Measurements from ENCODE around the gene HCAR2.
"Not testable (repeated sequence)": the region's sequence is repeated elsewhere in the genome, so short reads cannot be mapped to it uniquely, and the experiment has no call there.

The HCAR2 gene

DNA sequence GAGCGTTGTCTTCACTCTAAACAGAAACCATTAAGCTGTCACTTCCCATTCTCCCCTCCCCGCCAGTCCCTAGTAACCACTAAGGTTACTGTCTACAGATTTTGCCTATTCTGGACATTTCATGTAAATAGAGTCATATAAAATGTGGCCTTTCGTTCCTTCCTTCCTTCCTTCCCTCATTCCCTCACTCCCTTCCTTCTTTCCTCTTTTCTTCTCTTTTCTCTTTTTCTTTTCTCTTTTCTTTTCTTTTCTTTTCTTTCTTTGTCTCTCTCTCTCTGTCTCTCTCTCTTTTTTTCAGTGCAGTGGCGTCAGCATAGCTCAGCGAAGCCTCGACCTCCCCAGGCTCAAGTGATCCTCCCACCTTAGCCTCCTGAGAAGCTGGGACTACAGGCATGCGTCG, 37.8 kb downstream of the HCAR2 start:
- H3K4me3 ChIP-seq (replicated peaks in 1 of 2; ENCODE audit: low read depth in 2 of 2, low read length in 2 of 2), result no peak overlapping the region
- DNase-seq (ENCODE audit: low read depth in 2 of 2), result no peak
- TF ChIP-seq, protein P1, sequence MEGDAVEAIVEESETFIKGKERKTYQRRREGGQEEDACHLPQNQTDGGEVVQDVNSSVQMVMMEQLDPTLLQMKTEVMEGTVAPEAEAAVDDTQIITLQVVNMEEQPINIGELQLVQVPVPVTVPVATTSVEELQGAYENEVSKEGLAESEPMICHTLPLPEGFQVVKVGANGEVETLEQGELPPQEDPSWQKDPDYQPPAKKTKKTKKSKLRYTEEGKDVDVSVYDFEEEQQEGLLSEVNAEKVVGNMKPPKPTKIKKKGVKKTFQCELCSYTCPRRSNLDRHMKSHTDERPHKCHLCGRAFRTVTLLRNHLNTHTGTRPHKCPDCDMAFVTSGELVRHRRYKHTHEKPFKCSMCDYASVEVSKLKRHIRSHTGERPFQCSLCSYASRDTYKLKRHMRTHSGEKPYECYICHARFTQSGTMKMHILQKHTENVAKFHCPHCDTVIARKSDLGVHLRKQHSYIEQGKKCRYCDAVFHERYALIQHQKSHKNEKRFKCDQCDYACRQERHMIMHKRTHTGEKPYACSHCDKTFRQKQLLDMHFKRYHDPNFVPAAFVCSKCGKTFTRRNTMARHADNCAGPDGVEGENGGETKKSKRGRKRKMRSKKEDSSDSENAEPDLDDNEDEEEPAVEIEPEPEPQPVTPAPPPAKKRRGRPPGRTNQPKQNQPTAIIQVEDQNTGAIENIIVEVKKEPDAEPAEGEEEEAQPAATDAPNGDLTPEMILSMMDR (IDR thresholded peaks at IDR 0.05; ENCODE audit: low read depth, low read length), result no peak

DNA sequence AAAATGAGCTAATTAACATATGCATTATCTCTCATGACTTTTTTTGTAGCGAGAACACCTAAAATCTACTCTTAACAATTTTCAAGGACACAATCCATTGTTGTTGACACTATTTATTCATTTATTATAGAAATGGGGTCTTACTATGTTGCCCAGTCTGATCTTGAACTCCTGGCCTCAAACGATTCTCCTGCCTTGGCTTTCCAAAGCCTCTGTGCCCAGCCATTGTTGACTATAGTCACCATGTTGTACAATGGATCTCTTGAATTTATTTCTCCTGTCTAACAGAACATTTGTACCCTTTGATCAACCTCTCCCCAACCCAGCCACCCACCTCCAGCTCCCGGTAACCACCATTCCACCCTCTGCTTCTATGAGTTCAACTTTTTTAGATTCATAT, 41.2 kb downstream of the HCAR2 start:
- DNase-seq (ENCODE audit: low read depth in 2 of 2), result no peak
- H3K4me3 ChIP-seq (replicated peaks in 1 of 2; ENCODE audit: low read depth in 2 of 2, low read length in 2 of 2), result no peak overlapping the region
- TF ChIP-seq, protein P1 (IDR thresholded peaks at IDR 0.05; ENCODE audit: low read depth, low read length), result no peak

DNA sequence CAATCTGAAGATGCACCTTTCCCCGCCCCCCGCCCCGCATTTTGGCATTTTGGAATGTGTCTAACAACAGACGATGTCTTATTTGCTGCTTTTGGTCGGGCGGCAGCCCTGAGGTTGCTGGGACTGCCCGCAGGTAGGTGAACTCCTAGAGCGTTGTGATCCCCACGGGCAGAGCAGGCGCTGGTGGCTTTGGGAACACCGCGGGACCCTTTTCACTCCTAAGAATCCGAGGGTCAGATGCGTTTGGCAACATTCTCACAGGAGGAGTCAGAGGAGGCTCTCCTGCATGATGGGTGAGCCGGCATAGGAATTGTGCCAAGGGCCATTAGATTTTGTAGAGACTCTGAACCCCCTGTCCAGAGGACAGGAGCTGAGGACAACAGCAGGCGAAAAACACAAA, 41.9 kb downstream of the HCAR2 start:
- TF ChIP-seq, protein P1 (IDR thresholded peaks at IDR 0.05; ENCODE audit: low read depth, low read length), result no peak
- no peak for DNase-seq (ENCODE audit: low read depth in 2 of 2)
- no peak overlapping the region for H3K4me3 ChIP-seq (replicated peaks in 1 of 2; ENCODE audit: low read depth in 2 of 2, low read length in 2 of 2)

DNA sequence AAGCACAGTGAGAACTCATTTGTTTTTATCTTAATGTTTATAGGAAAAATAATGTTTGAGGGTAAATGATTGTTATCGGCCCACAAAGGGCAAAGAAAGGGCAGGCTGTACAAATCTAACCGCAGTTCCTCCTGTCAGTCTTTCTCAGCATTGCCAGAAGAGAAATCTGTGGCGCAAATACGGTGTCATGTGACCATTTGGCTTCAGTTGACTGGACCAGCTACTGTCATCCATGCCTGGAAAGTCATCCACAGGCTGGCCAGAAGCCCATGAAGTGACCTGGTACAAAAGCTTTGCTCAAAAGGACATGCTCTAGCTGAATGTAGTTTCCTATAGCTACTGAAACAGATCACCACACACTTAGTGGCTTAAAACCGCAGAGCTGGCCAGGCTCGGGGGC, 43.6 kb downstream of the HCAR2 start:
- peak in 1 of 2 donors; percentile 39 for DNase-seq (ENCODE audit: low read depth in 2 of 2)
- H3K4me3 ChIP-seq (replicated peaks in 1 of 2; ENCODE audit: low read depth in 2 of 2, low read length in 2 of 2), result no peak overlapping the region
- TF ChIP-seq, protein P1 (IDR thresholded peaks at IDR 0.05; ENCODE audit: low read depth, low read length), result no peak

DNA sequence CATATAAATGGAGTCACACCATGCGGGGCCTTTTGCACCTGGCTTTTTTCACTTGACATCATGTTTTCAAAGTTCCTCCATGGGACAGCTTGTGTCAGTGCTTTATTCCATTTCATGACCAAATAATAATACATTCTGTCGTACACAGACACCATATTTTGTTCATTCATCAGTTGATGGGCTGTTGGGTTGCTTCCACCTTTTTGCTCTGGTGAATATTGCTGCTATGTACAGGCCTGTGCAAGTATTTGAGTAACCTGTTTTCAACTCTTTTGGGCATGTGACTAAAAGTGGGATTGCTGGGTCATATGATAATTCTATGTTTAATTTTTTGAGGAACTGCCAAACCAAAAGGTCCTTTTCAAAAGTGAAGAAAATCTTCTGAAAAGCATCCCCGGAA, 46.9 kb downstream of the HCAR2 start:
- TF ChIP-seq, protein P1 (IDR thresholded peaks at IDR 0.05; ENCODE audit: low read depth, low read length), result no peak
- H3K4me3 ChIP-seq (replicated peaks in 1 of 2; ENCODE audit: low read depth in 2 of 2, low read length in 2 of 2), result no peak overlapping the region
- no peak for DNase-seq (ENCODE audit: low read depth in 2 of 2)

DNA sequence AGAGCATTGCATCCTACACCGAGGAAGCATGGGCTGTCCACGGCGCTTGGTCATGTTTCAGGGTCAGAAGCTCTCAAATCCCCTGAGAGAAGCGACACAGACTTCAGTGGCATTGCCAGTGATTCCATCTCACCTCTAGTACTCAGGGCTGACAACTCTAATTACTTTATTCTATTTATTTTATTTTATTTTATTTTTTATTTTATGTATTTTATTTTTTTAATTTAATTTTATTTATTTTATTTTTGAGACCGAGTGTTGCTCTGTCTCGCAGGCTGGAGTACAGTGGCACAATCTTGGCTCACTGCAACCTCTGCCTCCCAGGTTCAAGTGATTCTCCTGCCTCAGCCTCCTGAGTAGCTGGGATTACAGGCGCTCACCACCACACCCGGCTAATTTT, 49.9 kb downstream of the HCAR2 start:
- not testable (repeated sequence) for H3K4me3 ChIP-seq (replicated peaks in 1 of 2; ENCODE audit: low read depth in 2 of 2, low read length in 2 of 2); DNase-seq (ENCODE audit: low read depth in 2 of 2)

DNA sequence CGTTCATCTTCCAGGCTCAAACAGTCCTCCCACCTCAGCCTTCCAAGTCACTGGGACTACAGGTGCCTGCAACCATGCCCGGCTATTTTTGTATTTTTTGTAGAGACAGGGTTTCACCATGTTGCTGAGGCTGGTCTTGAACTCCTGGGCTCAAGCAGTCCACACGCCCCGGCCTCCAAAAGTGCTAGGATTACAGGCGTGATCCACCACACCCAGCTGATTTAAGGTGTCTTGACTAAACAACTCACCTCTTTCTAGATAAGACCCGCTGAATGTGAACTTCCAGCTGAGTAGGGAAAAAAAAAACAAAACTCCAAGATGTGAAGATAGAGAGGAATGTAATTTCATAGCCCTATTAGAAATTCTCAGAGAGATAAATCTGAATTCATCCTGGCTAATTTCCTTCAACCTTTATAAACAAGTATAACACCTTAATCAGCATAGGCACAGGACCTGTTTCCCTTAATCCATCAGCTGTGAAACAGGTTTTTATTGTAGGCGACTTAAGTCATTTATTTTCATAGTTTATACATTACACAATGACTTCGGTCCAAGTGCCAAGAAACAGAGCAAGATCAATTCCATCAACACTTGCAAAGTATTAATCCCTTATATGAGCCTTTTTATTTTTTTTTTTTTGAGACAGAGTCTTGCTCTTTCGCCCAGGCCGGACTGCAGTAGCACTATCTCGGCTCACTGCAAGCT, 51.5 kb downstream of the HCAR2 start:
- TF ChIP-seq, protein P1 (IDR thresholded peaks at IDR 0.05; ENCODE audit: low read depth, low read length), result no peak
- no peak for DNase-seq (ENCODE audit: low read depth in 2 of 2)
- no peak overlapping the region for H3K4me3 ChIP-seq (replicated peaks in 1 of 2; ENCODE audit: low read depth in 2 of 2, low read length in 2 of 2)
